ENCODE measurements around the gene SLC1A5. TPM values are rescaled to one million over a fixed set of nuclear protein-coding genes. Genes with fewer than 3 reads are reported as not detected.

Gene SLC1A5
- total and polyA plus RNA-seq, 2 experiments from 2014 or later: 43.0 to 63.6 TPM

DNA sequence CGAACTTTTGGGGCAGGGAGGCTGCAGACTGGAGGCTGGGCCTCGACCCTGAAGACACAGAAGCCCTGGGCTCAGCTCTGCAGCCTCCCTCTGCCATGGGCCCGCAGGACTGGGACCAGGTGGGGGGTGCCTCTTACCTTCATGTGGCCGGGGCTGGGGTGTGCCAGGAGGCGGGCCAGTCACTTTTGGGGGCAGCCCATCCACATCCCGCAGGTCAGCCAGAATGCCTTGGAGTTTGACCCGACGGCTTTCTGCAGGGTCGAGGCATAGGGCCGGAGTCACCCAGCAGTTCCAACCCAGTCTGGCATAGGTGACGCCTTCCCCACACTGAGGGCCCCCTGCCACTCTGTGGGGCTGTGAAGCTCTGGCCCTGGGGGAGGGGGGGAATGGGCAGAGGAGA, 60.6 kb downstream of the SLC1A5 start:
- no peak overlapping the region for H3K4me3 ChIP-seq
- TF ChIP-seq, protein P1, sequence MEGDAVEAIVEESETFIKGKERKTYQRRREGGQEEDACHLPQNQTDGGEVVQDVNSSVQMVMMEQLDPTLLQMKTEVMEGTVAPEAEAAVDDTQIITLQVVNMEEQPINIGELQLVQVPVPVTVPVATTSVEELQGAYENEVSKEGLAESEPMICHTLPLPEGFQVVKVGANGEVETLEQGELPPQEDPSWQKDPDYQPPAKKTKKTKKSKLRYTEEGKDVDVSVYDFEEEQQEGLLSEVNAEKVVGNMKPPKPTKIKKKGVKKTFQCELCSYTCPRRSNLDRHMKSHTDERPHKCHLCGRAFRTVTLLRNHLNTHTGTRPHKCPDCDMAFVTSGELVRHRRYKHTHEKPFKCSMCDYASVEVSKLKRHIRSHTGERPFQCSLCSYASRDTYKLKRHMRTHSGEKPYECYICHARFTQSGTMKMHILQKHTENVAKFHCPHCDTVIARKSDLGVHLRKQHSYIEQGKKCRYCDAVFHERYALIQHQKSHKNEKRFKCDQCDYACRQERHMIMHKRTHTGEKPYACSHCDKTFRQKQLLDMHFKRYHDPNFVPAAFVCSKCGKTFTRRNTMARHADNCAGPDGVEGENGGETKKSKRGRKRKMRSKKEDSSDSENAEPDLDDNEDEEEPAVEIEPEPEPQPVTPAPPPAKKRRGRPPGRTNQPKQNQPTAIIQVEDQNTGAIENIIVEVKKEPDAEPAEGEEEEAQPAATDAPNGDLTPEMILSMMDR (IDR thresholded peaks at IDR 0.05; ENCODE audit: low read depth, low read length): no peak
- H3K27me3 ChIP-seq: no peaks in the 10 kb centered on the region
- H3K36me3 ChIP-seq: peaks cover 42% of the 10 kb centered on the region
- no peaks in the 10 kb centered on the region for H3K4me1 ChIP-seq (ENCODE audit: low read depth)
- H3K9me3 ChIP-seq (ENCODE audit: low read depth): no peaks in the 10 kb centered on the region
- H3K27ac ChIP-seq: no peak overlapping the region
- DNase-seq (ENCODE audit: low read depth in 1 of 2, low spot score in 1 of 2): no peak

GRCh38 chr19:46726971-46727501, 61.4 kb downstream of the SLC1A5 start:
- Histone ChIP-seq H3K27me3 (no peaks in the 10 kb centered on the region), H3K4me3 (no peak overlapping the region), H3K36me3 (peaks cover 44% of the 10 kb centered on the region), H3K4me1 (ENCODE audit: low read depth) (no peaks in the 10 kb centered on the region), H3K9me3 (ENCODE audit: low read depth) (no peaks in the 10 kb centered on the region), H3K27ac (no peak overlapping the region)
- TF ChIP-seq, protein P1 (IDR thresholded peaks at IDR 0.05; ENCODE audit: low read depth, low read length): no peak
- DNase-seq (ENCODE audit: low read depth in 1 of 2, low spot score in 1 of 2): no peak

DNA sequence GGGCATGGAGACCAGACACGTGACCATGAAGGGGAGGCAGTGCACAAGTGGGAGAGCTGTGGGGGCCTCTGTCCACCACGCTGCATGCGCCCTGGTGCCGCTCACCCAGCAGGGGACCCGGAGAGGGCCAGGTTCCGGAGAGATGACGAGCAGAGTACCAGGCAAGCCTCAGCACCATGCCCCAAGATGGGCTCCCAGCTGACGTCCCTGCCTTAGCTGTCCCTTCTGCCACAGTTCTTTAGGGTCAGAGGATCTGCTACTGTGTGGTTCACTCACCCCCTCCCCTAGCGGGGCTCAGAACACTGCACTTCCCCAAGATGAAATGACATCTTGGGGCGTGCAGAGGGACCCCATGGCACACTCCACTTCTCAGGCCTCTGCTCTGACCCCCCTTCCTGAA, 61.8 kb downstream of the SLC1A5 start:
- no peaks in the 10 kb centered on the region for H3K4me1 ChIP-seq (ENCODE audit: low read depth)
- no peak overlapping the region for H3K27ac ChIP-seq
- DNase-seq (ENCODE audit: low read depth in 1 of 2, low spot score in 1 of 2): no peak
- TF ChIP-seq, protein P1 (IDR thresholded peaks at IDR 0.05; ENCODE audit: low read depth, low read length): no peak
- H3K36me3 ChIP-seq: peaks cover 49% of the 10 kb centered on the region
- no peaks in the 10 kb centered on the region for H3K9me3 ChIP-seq (ENCODE audit: low read depth)
- H3K27me3 ChIP-seq: no peaks in the 10 kb centered on the region
- H3K4me3 ChIP-seq: no peak overlapping the region

DNA sequence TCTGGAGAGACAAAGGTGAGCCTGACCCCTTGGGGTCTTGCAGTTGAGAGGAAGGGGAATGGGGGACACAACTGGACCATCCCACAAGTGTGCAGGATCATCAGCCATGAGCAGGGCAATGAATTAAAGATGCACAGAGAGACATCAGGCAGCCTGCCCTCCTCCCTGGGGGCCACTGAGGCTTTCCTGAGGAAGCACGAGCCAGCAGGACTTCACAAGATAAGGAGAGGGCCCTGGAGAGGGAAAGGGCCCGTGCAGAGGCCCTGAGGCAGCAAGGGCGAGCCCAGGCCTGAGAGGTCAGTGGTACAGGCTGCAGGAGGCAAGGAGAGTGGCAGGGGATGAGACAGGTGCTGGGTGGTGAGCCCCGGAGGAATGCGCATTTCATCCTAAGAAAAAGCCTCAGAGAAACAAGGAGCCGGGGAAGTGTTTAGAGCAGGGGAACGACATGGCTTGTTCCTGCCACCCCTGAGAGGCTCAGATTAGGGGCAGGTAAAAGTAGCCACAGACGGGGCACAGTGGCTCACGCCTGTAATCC, 62.5 kb downstream of the SLC1A5 start:
- Histone ChIP-seq H3K4me3 (no peak overlapping the region), H3K4me1 (ENCODE audit: low read depth) (no peaks in the 10 kb centered on the region), H3K9me3 (ENCODE audit: low read depth) (no peaks in the 10 kb centered on the region), H3K36me3 (peaks cover 53% of the 10 kb centered on the region), H3K27ac (no peak overlapping the region), H3K27me3 (no peaks in the 10 kb centered on the region)
- TF ChIP-seq, protein P1 (IDR thresholded peaks at IDR 0.05; ENCODE audit: low read depth, low read length): no peak
- DNase-seq (ENCODE audit: low read depth in 1 of 2, low spot score in 1 of 2): no peak

GRCh38 chr19:46725036-46725820, 63.2 kb downstream of the SLC1A5 start:
- H3K4me3 ChIP-seq: no peak overlapping the region
- no peaks in the 10 kb centered on the region for H3K27me3 ChIP-seq
- no peak for DNase-seq (ENCODE audit: low read depth in 1 of 2, low spot score in 1 of 2)
- H3K9me3 ChIP-seq (ENCODE audit: low read depth): no peaks in the 10 kb centered on the region
- peaks cover 53% of the 10 kb centered on the region for H3K36me3 ChIP-seq
- TF ChIP-seq, protein P1 (IDR thresholded peaks at IDR 0.05; ENCODE audit: low read depth, low read length): no peak
- H3K4me1 ChIP-seq (ENCODE audit: low read depth): no peaks in the 10 kb centered on the region
- H3K27ac ChIP-seq: no peak overlapping the region

Other genes with a start within 250 kb of the SLC1A5 start
- gene CALM3, start 187.3 kb downstream of the SLC1A5 start, total RNA-seq: 414 and 867 TPM in 2 replicates
- gene CALM3, start 187.3 kb downstream of the SLC1A5 start, polyA plus RNA-seq: 412 and 576 TPM in 2 replicates
- 0.12 and 0.35 TPM in 2 replicates for gene PTGIR, start 163.5 kb downstream of the SLC1A5 start, total RNA-seq
- 0.82 TPM in 1 of 2 replicates, not detected in the other for gene PTGIR, start 163.5 kb downstream of the SLC1A5 start, polyA plus RNA-seq
- not detected in 2 replicates for gene GNG8, start 152.4 kb downstream of the SLC1A5 start, total RNA-seq
- 6.8 and 16.2 TPM in 2 replicates for gene GNG8, start 152.4 kb downstream of the SLC1A5 start, polyA plus RNA-seq
- gene DACT3, start 127.4 kb downstream of the SLC1A5 start, total RNA-seq: 115 and 142 TPM in 2 replicates
- 107 and 153 TPM in 2 replicates for gene DACT3, start 127.4 kb downstream of the SLC1A5 start, polyA plus RNA-seq
- gene PRKD2, start 71.5 kb downstream of the SLC1A5 start, total RNA-seq: 16.0 and 24.7 TPM in 2 replicates
- gene PRKD2, start 71.5 kb downstream of the SLC1A5 start, polyA plus RNA-seq: 25.5 and 53.9 TPM in 2 replicates
- gene FKRP, start 42.5 kb downstream of the SLC1A5 start, total RNA-seq: 39.1 and 50.3 TPM in 2 replicates
- gene FKRP, start 42.5 kb downstream of the SLC1A5 start, polyA plus RNA-seq: 20.4 and 25.3 TPM in 2 replicates
- 115 and 144 TPM in 2 replicates for gene STRN4, start 42.1 kb downstream of the SLC1A5 start, total RNA-seq
- gene STRN4, start 42.1 kb downstream of the SLC1A5 start, polyA plus RNA-seq: 98.4 and 110 TPM in 2 replicates
- 76.5 and 139 TPM in 2 replicates for gene AP2S1, start 62.3 kb upstream of the SLC1A5 start, total RNA-seq
- gene AP2S1, start 62.3 kb upstream of the SLC1A5 start, polyA plus RNA-seq: 206 and 260 TPM in 2 replicates
- gene ARHGAP35, start 72.4 kb upstream of the SLC1A5 start, total RNA-seq: 31.6 and 36.9 TPM in 2 replicates
- 15.9 and 19.8 TPM in 2 replicates for gene ARHGAP35, start 72.4 kb upstream of the SLC1A5 start, polyA plus RNA-seq
- 1.9 and 2.9 TPM in 2 replicates for gene NPAS1, start 231.2 kb upstream of the SLC1A5 start, total RNA-seq
- gene NPAS1, start 231.2 kb upstream of the SLC1A5 start, polyA plus RNA-seq: 8.4 and 12.5 TPM in 2 replicates

Measured in cardiac muscle cell (in vitro differentiated cells and primary cell).